HG03378 (cell line): ENCODE measurements around the gene SFMBT2.

Experiments
- ATAC-seq: cut with Tn5 transposase; IDR thresholded peaks from one replicate; pipeline ENCODE4 v1.9.1; 2021; ENCODE audit warnings: mild to moderate bottlenecking, moderate library complexity; ENCODE audit not compliant: unreplicated experiment

The SFMBT2 gene

GRCh38 chr10:7275761-7276440, 134.9 kb downstream of the SFMBT2 start:
- ATAC-seq: no peak

DNA sequence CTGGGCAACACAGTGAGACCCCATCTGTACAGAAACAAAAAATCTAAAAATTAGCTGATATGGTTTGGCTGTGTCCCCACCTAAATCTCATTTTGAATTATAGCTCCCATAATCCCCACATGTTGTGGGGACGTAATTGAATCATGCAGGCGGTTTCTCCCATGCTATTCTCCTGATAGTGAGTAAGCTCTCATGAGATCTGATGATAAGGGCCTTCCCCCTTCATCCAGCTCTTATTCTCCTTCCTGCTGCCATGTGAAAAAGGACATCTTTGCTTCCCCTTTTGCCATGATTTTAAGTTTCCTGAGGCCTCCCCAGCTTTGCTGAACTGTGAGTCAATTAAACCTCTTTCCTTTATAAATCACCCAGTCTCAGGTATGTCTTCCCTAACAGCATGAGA, 136.5 kb downstream of the SFMBT2 start:
- no peak for ATAC-seq

DNA sequence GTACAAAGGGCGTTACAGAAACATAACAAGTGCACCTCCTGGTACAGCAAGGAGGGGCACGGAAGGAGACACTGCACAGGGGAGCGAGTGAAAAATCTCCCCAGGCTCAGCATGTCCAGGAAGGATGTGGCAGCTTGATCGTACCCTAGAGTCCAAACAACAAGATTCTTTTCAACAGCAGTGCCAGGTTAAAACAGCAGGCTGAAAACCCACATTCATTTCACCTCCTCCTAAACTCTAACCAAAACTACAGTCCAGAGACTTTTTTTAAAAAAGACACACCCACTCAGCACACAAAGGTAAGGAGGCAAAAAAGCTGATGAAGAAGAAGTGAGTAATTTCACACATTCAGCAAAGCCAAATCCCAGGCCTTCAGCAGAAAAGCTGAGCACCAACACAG, 138.8 kb downstream of the SFMBT2 start:
- no peak for ATAC-seq

DNA sequence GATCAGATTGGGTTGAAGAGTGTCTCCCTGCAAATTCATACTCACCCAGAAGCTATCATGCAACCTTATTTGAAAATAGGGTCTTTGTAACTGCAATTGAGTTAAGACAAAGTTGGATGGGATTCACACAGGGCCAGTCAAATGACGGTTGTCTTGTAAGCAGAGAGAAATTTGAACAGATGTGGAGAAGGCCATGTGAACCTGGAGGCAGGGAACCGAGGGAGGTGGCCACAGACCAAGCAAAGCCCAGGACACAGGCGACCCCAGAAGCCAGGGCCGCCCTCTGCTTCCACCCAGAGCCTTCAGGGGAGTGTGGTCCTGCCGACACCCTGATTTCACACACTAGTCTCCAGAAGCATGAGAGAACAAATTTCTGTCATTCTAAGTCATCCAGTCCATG, 140.8 kb downstream of the SFMBT2 start:
- ATAC-seq: no peak

- ATAC-seq: no peak
Observed at GRCh38 chr10:7267142-7267541, 143.7 kb downstream of the SFMBT2 start.

- ATAC-seq: no peak
Observed at GRCh38 chr10:7265396-7266123, 145.3 kb downstream of the SFMBT2 start.

DNA sequence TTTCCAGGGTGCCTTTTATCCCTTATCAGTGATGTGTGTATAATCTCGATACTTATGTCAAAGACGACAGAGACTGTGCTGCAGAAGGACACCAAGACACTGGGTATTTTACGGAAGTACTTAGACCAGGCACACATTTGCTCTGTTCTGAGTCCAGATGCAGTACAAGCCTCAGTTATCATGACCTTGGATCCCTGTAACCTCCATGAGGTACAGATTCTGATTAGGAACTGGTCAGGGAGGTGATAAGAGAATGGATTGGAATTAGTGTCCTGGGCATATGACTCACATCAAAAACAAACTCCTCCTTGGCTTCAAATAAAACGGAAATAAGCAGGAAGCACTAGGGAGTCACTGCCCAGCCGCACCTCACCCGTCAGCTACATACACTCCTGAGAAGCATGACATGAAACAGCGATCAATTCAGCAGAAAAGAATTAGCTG, 146.5 kb downstream of the SFMBT2 start:
- no peak for ATAC-seq

- no peak for ATAC-seq
Observed at GRCh38 chr10:7263616-7264015, 147.2 kb downstream of the SFMBT2 start.

DNA sequence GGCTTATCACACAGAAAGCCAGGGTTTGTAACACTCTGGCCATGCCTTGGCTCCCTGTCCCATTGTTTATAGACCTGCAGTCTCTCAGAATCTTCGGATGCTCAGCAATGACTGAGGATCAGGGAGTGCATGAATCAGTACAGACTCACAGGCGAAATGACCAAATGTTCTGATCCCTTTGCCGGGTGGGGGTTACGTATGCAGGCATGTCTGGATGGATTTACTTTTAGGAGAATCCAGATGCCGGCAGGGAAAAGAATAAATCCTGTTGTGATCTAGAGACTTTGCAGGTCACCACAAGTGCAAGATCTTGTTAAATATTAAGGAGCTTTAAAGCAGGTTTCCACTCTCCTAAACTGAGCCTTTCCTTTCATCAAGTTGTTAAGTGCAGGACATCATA, 149.5 kb downstream of the SFMBT2 start:
- ATAC-seq: no peak

GRCh38 chr10:7260912-7261311, 149.9 kb downstream of the SFMBT2 start:
- ATAC-seq: no peak

DNA sequence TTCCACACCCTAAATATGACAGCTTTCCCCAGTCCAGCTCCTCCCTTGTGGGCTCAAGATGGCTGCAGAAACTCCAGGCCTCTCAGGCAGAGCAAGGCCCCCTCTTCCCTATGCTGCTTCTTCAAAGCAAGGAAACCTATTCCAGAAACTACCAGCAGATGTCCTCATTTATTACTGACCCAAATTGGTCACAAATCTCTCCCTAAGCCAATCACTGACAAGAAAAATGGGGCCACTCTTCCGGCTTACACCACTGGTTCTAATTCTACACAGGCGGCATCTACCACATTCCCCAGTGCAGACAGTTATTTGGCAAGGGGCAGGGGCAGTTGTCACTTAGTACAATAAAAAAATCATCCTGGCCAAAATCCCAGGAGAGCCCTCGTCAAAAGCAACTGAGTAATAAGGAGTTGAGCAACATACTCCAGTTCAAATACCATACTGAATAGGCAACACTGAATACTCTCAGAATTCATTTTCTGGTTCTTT, 150.4 kb downstream of the SFMBT2 start:
- ATAC-seq: peak; percentile 64

- peak; percentile 71 for ATAC-seq
Observed at GRCh38 chr10:7258948-7259523, 151.8 kb downstream of the SFMBT2 start.

DNA sequence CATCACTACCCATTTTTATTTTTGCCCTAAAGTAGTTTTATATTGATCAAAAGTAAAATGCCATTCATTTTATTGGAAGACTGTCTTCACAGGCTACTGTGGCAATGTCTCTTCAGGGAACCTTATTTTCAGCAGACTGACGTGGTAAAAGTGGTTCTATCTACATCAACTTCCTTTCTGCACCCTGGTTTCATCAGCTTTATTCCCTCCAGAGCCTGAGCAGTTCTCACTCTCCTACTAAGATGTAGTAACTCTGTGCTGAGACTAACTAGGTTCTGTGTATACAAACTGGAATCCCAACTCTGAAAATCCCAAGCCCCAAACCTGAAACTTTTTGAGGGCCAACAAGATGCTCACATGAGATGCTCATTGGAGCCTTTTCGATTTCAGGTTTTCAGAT, 155.3 kb downstream of the SFMBT2 start:
- no peak for ATAC-seq

GRCh38 chr10:7251696-7252465, 159.0 kb downstream of the SFMBT2 start:
- no peak for ATAC-seq

DNA sequence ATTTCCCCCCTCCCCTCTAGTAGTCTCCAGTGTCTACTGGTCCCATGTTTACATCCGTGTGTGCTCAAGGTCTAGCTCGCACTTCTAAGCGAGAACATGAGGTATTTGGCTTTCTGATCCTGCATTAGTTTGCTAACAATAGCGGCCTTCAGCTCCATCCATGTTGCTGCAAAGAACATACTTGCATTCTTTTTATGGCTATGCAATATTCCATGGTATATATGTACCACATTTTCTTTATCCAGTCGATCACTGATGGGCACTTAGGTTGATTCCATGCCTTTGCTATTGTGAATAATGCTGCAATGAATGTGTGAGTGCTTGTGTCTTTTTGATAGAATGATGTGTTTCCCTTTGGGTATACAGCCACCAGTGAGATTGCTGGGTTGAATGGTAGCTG, 160.6 kb downstream of the SFMBT2 start:
- ATAC-seq: no peak

- no peak for ATAC-seq
Observed at GRCh38 chr10:7248585-7249164, 162.2 kb downstream of the SFMBT2 start.

DNA sequence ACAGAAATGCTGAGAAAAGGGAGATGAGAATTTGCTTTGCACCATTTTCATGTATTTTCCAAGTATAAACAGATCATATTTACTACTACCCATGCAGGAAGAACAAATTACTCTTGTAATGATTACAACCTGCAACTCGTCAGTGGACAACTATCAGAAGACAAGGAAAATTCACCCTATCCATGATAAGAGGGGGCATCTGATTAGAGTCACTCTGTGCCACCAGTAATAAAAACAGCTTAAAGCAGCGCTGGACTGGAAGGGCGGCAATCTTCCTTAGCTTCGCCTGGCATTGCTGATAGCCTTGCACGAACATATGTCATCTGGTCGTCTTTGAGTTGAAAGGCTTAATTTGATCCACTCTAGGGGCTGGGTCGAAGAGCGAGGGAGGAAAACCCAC, 162.7 kb downstream of the SFMBT2 start:
- ATAC-seq: no peak

- ATAC-seq: no peak
Observed at GRCh38 chr10:7245505-7245904, 165.3 kb downstream of the SFMBT2 start.

DNA sequence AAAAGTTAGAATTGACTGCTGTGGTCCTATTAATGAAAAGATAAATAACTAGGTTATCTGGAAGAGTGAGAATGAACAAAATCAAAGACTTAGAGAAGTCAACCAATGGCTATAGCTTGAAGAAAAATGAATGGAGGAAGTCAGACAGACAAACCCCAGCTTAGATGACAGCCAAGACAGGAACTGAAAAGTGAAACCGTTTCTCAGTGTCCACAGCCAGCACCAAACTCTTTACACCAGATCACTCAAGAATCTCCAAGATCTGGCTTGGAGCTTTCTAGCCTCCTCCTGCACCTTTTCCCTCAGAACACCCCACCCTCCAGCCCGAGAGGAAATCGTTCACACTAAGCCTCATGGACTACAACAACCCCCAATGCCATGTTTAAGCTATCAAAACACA, 167.0 kb downstream of the SFMBT2 start:
- peak; percentile 85 for ATAC-seq

GRCh38 chr10:7243139-7243538, 167.7 kb downstream of the SFMBT2 start:
- ATAC-seq: no peak
